Fibroblast of mammary gland (primary cell): ENCODE data around the gene PCDHGA7.

Experiments used
- DNase-seq: peaks from one replicate; pipeline ENCODE4 v3.0.0-alpha.2; 2010; ENCODE audit warnings: low read depth
- H3K4me3 ChIP-seq: 2 replicates; pipeline ENCODE4 v1.5.1; 2011; ENCODE audit warnings: low read depth, mild to moderate bottlenecking, low read length, moderate library complexity; ENCODE audit not compliant: control insufficient read depth
- TF ChIP-seq, protein P1 (sequence below): conservative IDR thresholded peaks from 2 replicates; pipeline ENCODE4 v1.5.1; 2011; ENCODE audit warnings: low read depth, low read length, inconsistent platforms; ENCODE audit not compliant: control insufficient read depth, insufficient read depth

The PCDHGA7 gene

DNA sequence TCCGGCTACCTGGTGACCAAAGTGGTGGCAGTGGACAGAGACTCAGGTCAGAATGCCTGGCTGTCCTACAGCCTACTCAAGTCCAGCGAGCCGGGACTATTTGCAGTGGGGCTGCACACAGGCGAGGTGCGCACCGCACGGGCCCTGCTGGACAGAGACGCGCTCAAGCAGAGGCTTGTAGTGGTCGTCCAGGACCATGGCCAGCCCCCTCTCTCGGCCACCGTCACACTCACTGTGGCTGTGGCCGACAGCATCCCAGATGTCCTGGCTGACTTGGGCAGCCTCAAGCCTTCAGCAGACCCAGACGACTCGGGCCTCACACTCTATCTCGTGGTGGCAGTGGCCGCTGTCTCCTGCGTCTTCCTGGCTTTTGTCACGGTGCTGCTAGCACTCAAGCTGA, 25.6 kb upstream of the PCDHGA7 start:
- no peak overlapping the region for H3K4me3 ChIP-seq
- no peak for DNase-seq
- TF ChIP-seq, protein P1, sequence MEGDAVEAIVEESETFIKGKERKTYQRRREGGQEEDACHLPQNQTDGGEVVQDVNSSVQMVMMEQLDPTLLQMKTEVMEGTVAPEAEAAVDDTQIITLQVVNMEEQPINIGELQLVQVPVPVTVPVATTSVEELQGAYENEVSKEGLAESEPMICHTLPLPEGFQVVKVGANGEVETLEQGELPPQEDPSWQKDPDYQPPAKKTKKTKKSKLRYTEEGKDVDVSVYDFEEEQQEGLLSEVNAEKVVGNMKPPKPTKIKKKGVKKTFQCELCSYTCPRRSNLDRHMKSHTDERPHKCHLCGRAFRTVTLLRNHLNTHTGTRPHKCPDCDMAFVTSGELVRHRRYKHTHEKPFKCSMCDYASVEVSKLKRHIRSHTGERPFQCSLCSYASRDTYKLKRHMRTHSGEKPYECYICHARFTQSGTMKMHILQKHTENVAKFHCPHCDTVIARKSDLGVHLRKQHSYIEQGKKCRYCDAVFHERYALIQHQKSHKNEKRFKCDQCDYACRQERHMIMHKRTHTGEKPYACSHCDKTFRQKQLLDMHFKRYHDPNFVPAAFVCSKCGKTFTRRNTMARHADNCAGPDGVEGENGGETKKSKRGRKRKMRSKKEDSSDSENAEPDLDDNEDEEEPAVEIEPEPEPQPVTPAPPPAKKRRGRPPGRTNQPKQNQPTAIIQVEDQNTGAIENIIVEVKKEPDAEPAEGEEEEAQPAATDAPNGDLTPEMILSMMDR, result no peak

DNA sequence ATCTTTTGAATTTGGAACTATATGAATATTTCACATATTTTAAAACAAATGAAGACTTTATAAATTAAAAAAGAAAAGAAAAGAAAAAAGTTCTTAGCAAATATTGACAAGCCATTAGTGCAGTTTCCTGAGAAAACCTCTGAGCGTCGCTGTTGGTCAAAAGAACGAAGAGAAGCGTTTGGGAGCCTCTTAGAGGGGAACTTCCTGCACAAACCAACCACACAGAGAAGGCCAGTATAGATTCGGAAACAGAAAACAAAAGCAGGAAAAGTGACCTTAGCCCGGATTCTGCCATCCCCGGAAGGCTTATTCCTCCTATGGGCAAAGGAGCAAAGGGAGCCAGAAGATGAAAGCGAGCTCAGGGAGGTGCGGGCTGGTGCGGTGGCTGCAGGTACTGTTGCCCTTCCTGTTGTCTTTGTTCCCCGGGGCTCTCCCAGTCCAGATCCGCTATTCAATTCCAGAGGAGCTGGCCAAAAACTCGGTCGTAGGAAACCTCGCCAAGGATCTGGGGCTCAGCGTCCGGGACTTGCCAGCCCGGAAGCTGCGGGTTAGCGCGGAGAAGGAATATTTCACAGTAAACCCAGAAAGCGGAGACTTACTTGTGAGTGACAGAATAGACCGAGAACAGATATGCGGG, 22.6 kb upstream of the PCDHGA7 start, which contains the start of gene PCDHGB2:
PCDHGB2 (plus strand) TSS at position 205 of the 637 bp plus-strand sequence; CDS start at position 347, 142 bp downstream.
- DNase-seq, result peak; percentile 63
- H3K4me3 ChIP-seq, result peak within 1 kb of the TSS; percentile 31
- TF ChIP-seq, protein P1, result peak; percentile 52

DNA sequence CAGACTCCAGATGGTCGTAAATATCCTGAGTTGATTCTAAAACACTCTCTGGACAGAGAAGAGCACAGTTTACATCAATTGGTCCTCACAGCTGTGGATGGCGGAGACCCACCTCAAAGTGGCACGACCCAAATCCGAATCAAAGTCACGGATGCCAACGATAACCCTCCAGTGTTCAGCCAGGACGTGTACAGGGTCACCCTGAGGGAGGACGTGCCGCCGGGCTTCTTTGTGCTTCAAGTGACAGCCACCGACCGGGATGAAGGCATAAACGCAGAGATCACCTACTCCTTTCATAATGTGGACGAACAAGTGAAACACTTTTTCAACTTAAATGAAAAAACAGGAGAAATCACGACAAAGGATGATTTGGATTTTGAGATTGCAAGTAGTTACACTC, 21.9 kb upstream of the PCDHGA7 start:
- no peak overlapping the region for H3K4me3 ChIP-seq
- TF ChIP-seq, protein P1, result no peak
- DNase-seq, result no peak

DNA sequence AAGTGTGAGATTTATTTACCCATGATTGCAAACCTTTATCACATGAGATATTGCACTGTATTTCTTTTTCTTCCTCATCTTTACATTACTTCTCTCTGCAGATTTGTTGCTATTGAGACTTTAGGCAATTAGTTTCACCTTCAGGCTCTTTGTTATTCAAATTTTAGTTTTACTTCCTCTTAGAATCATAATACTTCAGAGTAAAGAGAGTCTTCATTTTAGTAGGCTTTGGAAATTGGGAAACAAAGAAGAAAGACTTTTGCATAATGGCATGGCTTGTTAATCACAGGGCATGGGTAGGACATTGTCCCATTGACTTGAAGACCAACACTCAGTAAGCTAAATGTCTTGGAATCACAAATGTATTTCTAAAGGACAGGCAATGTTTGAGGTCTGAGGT, 19.8 kb upstream of the PCDHGA7 start:
- H3K4me3 ChIP-seq, result no peak overlapping the region
- no peak for DNase-seq
- TF ChIP-seq, protein P1, result no peak

DNA sequence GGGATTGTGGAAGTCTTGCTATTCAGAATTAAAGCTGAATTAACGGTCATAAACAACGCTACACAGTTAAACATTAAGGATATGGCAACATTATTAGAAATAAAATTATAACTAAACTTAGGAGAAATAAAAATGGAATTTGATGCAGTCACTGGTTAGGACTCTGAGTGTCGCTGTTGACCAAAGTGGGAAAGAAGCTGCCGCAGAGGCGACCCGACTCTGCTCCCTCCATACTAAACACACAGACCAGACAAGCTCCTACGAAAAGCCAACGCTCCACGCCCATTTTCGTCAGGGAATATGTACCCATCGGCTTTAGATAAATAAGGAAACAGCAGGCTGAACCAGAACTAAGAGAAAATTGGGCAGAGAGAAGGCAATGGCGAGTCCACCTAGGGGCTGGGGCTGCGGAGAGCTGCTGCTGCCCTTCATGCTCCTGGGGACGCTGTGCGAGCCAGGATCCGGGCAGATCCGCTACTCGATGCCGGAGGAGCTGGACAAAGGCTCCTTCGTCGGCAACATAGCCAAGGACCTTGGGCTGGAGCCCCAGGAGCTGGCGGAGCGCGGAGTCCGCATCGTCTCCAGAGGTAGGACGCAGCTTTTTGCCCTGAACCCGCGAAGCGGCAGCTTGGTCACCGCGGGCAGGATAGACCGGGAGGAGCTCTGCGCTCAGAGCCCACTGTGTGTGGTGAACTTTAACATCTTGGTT, 18.4 kb upstream of the PCDHGA7 start, which contains the start of gene PCDHGA5:
PCDHGA5 (plus strand) TSS at position 211 of the 709 bp plus-strand sequence; CDS start at position 380, 169 bp downstream.
- TF ChIP-seq, protein P1, result peak; percentile 15
- DNase-seq, result peak; percentile 28

DNA sequence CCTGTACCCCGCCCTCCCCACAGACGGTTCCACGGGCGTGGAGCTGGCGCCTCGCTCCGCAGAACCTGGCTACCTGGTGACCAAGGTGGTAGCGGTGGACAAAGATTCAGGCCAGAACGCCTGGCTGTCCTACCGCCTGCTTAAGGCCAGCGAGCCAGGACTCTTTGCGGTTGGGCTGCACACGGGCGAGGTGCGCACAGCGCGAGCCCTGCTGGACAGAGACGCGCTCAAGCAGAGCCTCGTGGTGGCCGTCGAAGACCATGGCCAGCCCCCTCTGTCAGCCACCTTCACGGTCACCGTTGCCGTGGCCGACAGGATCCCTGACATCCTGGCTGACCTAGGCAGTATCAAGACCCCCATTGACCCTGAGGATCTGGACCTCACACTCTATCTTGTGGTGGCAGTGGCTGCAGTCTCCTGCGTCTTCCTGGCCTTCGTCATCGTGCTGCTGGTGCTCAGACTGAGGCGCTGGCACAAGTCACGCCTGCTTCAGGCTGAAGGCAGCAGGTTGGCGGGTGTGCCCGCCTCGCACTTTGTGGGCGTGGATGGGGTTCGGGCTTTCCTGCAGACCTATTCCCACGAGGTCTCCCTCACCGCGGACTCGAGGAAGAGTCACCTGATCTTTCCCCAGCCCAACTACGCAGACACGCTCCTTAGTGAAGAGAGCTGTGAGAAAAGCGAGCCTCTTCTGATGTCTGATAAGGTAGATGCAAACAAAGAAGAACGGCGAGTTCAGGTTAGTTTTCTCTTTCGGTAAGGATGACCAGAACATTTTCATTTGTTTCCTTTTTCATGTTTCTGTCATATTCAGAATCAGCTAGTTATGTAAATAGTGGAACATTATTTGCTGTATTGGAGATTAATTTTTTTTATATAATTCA, 16.3 kb upstream of the PCDHGA7 start:
- DNase-seq, result no peak
- TF ChIP-seq, protein P1, result no peak
- H3K4me3 ChIP-seq, result no peak overlapping the region

More for the DNA sequence above, 18.4 kb upstream of the PCDHGA7 start, which contains the start of gene PCDHGA5:
- peak within 1 kb of the TSS; percentile 4 for H3K4me3 ChIP-seq
